Tongue (tissue), 2 donors: Measurements from ENCODE around the gene ARHGAP21. TPM values are rescaled to one million over a fixed set of nuclear protein-coding genes. Genes with fewer than 3 reads are reported as not detected.
A peak's percentile ranks its signal among the peaks of the same experiment; 100 is the strongest.
"Not testable (repeated sequence)": the region's sequence is repeated elsewhere in the genome, so short reads cannot be mapped to it uniquely, and the experiment has no call there.

Source experiments
- DNase-seq: peaks from one replicate; pipeline ENCODE4 v3.0.0-alpha.2; 2015
- total RNA-seq: library from RNA; depleted of rRNA; stranded (reverse); fragments of >200 nt; gene quantifications from one replicate; pipeline ENCODE4 v1.2.3, GENCODE V29; 2014

Gene ARHGAP21
- 85.6 TPM for total RNA-seq

- peak; percentile 89 for DNase-seq
These were observed at the start of gene ARHGAP21 for GRCh38 chr10:24723788-24724380. ARHGAP21 (minus strand) TSS chr10:24723887; CDS start chr10:24721899, 1,988 bp downstream.

- peak; percentile 36 for DNase-seq
These were observed 48.4 kb upstream of the ARHGAP21 start for GRCh38 chr10:24771943-24772694.

- DNase-seq = not testable (repeated sequence)
These were observed 41.3 kb upstream of the ARHGAP21 start for GRCh38 chr10:24764991-24765390.

GRCh38 chr10:24762966-24763623, 39.4 kb upstream of the ARHGAP21 start:
- peak; percentile 12 for DNase-seq

- DNase-seq = peak; percentile 62
These were observed 38.7 kb upstream of the ARHGAP21 start for GRCh38 chr10:24762161-24762924.

GRCh38 chr10:24759672-24760071, 36.0 kb upstream of the ARHGAP21 start:
- no peak for DNase-seq

GRCh38 chr10:24758254-24758653, 34.6 kb upstream of the ARHGAP21 start:
- DNase-seq = not testable (repeated sequence)

GRCh38 chr10:24756283-24756682, 32.6 kb upstream of the ARHGAP21 start:
- DNase-seq = no peak

GRCh38 chr10:24751716-24752115, 28.0 kb upstream of the ARHGAP21 start:
- DNase-seq = no peak

- DNase-seq = no peak
These were observed 27.0 kb upstream of the ARHGAP21 start for GRCh38 chr10:24750695-24751094.

GRCh38 chr10:24748214-24748613, 24.5 kb upstream of the ARHGAP21 start:
- DNase-seq = no peak

GRCh38 chr10:24744946-24745345, 21.3 kb upstream of the ARHGAP21 start:
- DNase-seq = no peak

GRCh38 chr10:24740714-24741113, 17.0 kb upstream of the ARHGAP21 start:
- DNase-seq = no peak

- no peak for DNase-seq
These were observed 13.3 kb upstream of the ARHGAP21 start for GRCh38 chr10:24737001-24737400.

GRCh38 chr10:24731942-24732341, 8.3 kb upstream of the ARHGAP21 start:
- DNase-seq = no peak

GRCh38 chr10:24730811-24731210, 7.1 kb upstream of the ARHGAP21 start:
- DNase-seq = no peak

- DNase-seq = no peak
These were observed 4.1 kb upstream of the ARHGAP21 start for GRCh38 chr10:24727786-24728185.

GRCh38 chr10:24726626-24727025, 2.9 kb upstream of the ARHGAP21 start:
- no peak for DNase-seq

- not testable (repeated sequence) for DNase-seq
These were observed 2.3 kb upstream of the ARHGAP21 start for GRCh38 chr10:24726029-24726428.

- DNase-seq = peak; percentile 99
These were observed 918 bp upstream of the ARHGAP21 start for GRCh38 chr10:24724381-24725228.

- no peak for DNase-seq
These were observed 300 bp downstream of the ARHGAP21 start for GRCh38 chr10:24723386-24723787.
